NT2/D1 (cell line): Measurements from ENCODE around the gene CDC42.

ENCODE experiments used
- SUZ12 ChIP-seq: IDR thresholded peaks from 2 replicates; pipeline ENCODE4 v1.6.1; 2011; ENCODE audit not compliant: insufficient read length, insufficient read depth; ENCODE audit errors: extremely low read depth
- ZNF274 ChIP-seq: IDR thresholded peaks from 2 replicates; pipeline ENCODE4 v1.6.1; 2011; ENCODE audit warnings: mild to moderate bottlenecking, low read depth, low read length

DNA sequence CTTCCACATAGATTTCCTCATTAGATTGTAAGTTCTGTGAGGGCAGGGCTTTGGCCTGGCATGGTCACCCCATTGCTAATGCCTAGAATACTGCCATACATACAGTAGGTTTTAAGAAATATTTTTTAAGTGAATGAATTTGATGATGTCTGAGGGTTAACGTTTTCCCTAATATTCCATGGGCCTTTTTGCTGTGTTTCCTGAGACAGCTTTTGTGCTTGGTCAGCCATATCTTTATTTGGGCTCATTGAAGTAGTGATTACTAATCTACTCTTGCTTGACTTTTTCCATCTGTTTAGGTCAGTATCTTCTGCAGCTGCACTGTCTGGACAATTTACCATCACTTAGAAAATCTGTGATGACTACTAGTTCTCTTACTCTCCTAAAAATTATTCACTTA is 3.5 kb downstream of the CDC42 start:
- TF ChIP-seq ZNF274 (no peak), SUZ12 (no peak)
